Measurements from ENCODE around the gene C1QTNF6.
"Not testable (repeated sequence)": the region's sequence is repeated elsewhere in the genome, so short reads cannot be mapped to it uniquely, and the experiment has no call there.

Gene C1QTNF6

DNA sequence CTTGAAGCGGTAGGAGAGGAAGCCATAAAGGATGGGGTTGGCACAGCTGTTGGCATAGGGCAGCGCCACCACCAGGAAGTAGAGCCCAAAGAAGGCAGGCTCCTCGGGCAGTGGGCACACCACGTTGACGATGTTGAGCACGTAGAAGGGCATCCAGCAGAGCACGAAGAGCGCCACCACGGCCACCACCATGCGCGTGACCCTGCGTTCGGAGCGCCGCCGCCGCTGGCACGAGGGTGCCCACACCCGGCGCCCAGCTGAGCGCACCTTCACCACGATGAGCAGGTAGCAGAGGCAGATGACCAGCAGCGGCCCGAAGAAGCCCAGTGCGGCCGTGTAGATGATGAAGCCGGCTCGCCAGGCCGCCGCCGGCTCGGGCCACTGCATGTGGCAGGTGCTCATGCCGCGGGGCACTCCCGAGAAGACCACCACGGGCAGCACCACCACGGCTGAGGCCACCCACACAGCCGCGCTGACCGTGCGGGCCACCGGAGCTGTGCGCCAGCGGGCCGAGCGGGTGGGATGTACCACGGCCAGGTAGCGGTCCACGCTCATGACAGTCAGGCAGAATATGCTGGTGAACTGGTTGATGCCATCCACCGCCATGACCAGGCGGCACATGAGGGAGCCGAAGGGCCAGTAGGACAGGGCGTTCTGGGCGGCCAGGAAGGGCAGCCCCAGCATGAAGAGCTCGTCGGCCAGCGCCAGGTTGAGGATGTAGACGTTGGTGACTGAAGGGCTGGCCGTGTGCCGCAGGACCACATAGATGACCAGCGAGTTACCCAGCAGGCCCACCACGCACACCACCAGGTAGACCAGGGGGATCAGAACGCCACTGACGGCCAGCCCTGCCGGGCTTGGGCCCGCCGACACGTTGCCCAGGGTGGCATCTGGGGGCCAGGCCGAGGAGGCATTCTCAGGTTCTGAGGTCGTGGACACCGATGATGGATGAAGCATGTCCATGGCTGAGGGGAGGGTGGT is 19.1 kb upstream of the C1QTNF6 start:
- no peak for DNase-seq

DNA sequence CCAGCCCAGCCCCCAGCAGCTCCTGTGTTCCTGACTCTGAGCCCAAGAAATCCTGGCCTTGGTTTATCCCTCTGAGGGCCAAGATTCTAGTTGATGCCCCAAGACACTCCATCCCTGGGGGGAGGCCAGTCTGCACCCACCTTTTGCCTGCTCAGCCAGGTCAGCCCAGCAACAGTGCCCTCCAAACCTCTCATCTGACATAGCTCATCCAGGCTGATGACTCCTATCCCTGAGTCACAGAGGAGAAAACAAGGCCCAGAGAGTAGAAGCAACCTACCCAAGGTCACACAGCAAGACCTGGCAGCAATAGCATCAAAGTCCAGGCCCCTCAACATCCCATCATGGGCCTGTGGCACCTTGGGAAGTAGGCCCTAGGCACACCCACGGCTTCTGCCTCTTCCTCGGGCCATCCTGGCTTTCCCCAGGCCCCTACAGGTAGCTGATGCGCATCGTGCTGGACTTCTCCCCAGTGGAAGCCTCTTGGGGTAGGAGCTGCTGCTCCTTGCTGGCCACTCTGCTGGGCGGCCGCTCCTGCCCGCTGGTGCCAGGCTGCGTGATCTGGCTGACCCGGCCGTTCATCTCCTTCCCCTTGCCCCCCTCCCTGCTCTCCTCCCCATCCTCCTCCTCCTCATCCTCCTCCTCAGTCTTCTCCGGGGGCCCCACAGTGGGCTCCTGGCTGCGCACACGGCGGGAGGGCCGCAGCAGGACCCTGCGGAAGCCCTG is 18.2 kb upstream of the C1QTNF6 start:
- no peak for DNase-seq

DNA sequence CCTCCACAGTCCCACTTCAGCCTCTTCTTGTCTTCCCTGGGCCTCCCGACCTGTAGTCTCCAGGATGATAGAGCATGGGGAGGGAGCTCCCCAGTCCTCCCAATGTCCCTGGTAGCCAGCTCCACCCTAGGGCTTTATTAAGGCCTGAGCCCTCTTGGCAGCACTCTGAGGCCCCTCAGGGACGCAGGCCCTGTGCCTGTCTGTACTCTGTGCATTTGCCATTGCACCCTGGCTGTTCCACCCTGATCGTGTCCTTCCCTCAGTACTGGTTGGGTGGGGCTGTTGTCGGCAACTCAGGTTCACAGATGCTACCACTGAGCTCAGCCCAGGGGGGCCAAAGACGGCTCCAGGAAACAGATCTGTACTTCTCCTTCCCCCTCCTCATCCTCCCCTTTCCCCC is 17.0 kb upstream of the C1QTNF6 start:
- DNase-seq, result no peak

DNA sequence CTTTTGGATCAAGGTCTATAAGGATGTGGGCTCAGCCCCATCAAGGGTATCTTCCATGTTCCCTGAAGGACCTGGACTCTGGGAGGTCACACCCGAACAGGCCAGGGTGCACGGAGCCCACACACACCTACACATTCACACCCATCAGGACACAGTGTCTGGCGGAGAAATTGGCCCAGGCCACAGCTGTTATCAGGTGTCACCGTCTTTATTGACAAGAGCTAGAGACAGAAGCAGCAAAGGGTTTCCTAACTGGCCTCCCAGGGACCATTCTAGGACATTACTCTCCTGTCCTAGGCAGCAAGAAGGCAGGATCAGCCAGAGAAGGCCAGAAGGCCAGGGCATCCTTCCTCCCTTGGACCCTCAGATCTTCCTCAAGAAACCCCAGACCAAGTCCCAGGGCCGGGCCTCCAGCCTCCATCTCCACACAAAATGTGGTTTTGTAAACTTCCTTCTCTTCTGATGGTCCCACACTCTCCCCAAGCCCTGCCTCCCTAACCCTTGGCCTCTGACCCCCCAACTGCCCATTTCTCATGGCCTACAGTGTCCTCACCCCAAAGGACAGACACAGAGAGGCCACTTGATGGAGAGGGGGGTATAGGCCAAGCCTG is 16.1 kb upstream of the C1QTNF6 start:
- no peak for DNase-seq

DNA sequence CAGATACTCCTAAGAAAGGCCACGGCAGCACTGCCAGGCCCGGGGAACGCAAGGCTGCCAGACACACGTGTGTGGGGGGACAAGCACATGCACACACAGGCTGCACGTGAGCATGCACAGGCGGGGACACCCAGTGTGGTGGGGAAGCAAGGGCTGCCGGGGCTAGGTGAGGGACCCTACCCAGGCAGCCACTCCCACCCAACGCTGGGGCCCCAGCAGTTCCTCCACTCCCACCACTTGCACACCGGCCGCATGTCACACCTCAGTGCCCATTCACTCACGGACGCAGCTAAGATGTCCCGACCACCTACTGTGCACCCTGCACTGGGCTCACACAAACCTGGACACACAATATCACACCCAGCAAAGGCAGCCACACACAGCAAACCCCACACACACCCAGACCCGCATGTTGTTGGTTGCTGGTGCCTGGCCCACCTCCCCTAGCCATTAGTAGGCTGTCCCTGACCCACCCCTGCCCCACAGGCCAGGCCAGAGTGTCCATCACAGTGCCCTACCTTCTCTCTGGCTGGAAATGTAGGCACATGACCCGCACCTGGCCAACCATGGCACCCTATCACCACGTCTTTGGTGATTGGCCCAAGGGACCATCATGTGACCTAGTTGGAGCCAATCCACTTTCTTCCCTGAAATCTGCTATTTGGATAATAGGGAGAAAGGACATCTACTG is 15.5 kb upstream of the C1QTNF6 start:
- no peak for DNase-seq

DNA sequence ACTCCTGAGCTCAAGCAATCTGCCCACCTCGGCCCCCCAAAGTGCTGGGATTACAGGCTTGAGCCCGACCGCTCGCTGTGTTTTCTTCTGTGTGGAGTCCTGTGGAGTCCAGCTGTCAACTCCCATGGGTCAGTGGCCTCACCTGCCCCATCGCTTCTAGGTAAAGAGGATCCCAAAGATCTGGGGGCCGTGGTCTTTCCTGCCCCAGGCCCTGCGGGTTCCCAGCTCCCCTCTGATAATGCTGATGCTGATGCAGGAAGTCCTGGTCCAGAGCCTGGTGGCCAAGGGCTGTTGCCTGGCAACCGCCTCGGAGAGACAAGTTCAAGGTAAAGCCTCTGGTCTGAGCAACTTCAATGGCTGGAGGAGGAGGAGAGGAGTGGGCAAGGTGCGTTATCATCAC is 14.7 kb upstream of the C1QTNF6 start:
- no peak for DNase-seq

DNA sequence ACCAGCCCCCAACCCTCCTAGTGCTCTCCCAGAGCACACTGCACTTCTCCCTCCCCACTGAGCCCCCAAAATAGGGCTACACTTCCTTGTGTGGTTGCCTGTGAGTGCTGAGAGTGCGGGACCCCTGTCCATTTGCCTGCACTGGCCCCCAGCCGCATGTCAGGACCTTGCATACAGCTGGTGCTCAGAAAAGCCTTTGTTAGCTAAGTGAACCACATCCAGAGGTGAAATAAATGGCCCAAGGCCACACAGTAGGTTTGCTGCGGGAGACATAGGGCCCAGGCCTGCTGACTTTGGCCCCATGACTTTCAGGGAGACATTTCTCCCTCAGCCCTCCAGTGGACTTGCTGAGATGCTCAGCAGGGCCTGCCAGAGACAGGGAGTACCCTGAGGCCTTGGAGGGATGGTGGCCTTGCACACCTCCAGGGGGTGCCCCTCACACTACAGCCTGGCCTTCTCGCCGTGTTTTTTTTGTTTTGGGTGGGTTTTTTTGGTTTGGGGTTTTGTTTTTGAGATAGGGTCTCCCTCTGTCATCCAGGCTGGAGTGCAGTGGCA is 14.0 kb upstream of the C1QTNF6 start:
- no peak for DNase-seq

DNA sequence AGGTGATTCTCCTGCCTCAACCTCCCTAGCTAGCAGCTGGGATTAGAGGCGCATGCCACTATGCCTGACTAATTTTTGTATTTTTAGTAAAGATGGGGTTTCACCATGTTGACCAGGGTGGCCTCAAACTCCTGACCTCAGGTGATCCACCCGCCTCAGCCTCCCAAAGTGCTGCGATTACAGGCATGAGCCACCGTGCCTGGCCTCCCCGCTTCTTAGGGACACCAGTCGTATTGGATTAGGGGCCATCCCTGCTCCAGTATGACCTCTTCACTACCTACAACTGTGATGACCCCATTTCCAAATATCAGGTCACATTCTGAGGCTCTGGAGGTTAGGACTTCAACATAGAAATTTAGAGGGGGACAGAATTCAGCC is 13.4 kb upstream of the C1QTNF6 start:
- DNase-seq, result not testable (repeated sequence)

DNA sequence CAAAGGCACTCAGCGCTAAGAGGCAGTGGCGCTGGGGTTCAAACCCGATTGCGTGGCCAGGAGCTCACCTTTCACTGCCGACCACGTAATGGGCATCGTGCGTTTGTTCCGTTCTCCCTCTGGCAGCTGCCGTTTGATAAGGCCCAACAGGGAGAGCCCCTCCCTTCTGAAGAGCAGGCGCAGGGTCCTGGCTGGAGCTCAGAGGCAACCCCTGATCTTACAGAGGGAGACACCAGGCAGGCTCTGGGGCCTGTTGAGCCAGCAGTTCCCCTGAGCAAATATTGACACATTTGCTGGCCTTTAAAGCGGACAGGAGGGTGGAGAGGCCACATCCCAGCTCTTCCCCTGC is 11.7 kb upstream of the C1QTNF6 start:
- no peak for DNase-seq

DNA sequence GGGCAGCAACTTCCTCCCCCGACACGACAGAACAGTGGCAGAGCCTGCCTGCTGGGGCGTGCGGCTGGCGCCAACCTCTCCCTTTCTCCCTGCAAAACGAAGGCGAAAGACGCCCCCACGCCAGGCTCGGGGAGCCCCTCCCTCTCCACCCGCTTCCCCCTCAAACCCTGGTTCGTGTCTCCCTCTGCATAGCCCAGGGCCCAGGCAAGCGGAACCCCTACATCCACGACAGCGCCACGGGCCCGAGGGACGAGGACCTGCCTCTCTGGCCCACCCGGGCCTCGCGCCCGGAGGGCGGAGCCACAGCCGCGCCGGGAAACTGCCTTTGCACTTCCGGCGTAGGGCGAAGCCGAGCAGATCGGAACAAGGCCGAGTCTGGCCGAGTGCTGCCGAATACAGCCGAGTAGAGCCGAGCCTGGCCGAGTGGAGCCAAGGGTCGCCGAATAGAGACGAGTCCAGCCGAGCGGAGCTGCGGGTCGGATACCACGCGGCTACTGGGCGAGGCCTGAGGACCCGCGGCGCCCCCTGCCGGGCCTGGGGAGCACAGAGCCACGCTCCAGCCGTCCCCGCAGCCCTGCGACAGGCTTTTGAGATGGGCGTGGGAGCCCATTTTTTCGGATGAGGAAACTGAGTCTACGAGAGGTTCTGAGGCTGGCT is 11.2 kb upstream of the C1QTNF6 start:
- DNase-seq, result peak; percentile 99

DNA sequence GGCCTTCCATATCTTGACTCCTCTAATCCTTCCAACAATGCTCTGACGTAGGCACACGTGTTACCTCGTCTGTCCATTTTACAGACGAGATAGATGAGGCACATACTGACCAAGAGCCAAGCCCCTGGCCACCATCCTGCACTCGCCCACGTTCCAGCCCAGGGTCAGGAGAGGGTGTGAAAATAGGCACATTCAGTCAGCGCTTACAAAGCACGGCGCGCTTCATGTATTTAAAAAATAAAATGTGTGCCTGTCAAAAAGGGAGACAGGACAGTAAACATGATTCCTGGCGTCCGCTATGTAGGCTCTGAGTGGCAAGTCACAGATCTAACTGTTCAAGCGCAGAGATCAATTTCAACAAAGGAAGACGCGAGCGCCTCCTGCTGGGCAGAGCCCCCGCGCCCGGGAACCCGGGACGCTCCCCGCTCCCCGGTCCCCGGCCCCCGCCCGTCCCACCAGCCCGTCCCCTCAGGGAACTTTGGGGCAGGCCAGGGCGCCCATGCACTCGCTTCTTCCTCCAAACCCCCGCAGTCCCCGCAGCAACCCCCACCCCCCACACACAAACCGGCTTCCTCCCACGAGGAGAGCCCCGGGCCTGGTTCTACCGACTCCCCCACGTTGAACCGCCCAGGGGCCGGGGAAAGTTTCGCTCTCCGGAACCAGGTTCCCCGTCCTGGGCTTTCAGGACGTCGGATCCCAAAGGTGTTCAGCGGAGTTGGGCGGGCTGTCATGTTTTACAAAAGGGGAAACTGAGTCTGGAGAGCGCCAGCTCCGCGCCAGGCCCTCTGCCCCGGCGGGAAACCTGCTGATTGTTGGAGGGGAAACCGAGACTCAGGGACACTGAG is 10.4 kb upstream of the C1QTNF6 start:
- peak; percentile 89 to 91 for DNase-seq

DNA sequence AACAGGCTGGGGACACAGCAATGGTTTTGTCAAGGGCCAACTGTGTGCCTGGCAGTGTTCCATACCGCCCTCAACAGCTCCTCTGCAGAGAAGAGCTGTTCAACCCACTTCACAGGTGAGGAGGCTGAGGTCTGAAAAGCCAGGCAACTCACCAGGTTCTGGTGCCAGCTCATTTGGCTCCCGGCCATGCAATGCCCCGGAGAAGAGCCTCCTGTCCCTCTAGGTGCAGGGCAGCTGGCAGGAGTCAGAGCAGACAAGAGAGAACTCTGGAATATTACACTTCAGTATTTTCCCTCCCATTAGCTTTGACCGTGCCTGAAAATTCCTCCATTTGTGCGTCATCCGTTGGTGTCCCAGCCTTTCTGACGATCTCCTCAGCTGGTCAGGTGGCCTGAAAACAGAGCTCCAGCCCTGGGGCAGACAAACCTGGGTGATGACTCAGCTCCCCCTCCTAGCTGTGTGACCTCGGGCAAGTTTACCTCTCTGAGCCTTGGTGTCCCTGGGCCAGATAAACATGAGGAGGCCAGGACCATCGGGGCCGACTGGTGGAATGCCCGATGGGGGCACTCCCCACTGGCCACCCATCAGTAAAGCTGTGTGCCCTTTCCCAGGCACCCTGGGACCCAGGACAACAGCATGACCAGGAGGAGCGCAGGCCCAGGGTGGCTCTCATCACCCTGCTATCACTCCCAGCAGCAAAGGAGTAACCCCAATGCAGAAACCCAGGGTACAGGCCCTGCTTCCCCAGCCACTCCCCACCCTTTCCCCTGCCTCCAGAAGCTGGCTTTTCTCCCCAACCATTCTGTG is 9.6 kb upstream of the C1QTNF6 start:
- DNase-seq, result no peak

DNA sequence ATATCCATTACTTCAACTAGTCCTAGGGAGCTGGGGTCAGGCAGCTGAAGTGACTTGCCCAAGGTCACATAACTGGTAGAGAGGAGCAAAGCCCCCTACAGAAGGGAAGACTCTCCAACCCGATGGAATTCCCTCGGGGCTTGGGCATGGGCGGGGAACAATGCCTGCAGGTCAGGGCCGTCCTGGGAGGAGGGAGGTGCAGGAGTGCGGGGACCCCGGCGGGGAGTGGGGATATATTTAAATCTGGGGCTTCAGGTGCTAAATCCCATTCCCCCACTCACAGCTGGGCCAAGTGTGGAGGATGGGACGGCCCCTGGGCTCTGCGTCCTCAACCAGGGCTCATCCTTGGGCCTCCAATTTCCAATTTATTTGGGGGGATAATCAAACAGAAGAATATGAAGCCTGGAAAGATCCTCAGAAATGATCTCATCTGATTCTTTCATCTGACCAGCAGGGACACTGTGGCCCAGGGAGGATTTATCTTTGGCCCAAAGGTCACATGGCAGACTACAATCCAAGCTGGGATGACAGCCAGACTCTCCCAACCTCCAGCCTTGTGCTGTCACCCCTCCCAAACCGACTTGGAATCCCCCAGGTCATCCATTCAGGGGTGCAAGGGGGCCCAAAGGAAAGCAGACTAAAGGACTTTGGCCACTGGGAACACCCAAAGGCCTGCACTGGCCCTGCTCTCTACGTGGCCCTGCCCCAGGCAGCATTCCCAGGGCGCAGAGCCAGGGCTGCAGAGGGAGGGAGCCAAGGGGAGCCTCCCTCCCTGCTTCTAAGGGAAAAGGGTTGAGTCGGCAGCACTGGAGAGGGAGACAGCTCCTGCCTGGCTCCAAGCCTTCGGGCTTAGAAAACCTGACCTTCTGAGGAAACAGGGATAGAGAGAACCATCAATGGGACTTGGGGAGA is 8.7 kb upstream of the C1QTNF6 start:
- DNase-seq, result no peak

DNA sequence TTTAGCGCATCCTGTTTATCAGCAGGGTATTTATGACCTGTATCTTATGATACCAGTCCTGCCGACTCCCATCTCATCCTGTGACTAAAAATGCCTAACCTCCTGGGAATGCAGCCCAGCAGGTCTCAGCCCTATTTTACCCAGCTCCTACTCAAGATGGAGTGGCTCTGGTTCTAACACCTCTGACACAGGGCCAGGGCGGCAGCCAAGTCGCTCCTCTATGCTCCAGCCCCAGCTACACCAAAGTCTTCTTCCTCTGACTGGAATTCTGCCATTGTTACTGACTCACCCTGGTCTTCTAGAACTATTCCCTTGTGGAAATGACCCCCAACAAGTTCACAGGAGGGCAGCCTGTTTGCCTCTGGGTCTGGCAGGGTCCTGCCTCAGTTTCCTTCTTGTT is 7.9 kb upstream of the C1QTNF6 start:
- no peak for DNase-seq

DNA sequence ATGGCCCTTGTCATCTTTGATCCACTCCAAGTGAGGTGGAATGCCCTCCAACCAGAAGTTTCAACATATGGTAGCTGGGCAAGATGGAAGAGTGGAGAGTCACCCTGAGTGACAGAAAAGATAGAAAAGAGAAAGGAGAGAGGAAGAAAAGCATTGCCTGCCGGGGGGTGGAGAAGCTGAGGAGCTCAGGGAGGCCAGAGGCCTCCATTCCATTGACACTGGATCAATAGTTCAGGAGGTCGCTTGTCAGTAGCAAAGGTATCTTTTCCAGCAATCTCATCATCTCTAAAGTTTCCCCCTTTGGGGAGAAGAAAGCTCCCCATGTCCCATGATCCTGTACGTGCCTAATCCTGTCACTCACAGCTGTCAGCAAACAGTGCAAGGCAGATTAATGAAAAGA is 6.7 kb upstream of the C1QTNF6 start:
- DNase-seq, result no peak

DNA sequence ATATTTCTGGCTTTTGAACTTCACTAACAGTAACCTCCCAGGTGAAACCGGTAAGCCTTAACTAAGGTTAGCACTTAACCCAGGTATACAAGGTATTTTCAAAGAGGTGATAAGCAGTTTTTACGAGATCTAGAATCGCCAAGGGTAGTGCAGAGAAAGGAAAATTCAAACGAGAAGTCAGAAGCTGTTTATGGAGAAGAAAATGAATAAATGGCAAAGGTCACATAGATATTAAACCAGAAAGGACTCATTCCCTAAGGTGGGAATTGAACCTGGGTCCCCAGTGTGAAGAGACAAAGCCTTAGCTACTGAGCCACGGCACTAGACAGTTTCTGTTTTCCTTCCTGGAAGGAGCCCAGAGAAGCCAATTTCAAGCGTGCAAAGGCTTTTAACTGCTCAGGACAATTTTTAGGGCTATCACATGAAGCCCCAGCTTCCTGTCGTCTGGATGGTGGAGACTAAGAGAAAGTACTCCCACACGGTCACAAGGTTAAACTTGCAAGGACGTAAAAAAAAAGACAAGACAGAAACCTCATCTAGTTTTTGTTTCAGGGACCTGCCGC is 5.7 kb upstream of the C1QTNF6 start:
- DNase-seq, result peak; percentile 39 to 67

DNA sequence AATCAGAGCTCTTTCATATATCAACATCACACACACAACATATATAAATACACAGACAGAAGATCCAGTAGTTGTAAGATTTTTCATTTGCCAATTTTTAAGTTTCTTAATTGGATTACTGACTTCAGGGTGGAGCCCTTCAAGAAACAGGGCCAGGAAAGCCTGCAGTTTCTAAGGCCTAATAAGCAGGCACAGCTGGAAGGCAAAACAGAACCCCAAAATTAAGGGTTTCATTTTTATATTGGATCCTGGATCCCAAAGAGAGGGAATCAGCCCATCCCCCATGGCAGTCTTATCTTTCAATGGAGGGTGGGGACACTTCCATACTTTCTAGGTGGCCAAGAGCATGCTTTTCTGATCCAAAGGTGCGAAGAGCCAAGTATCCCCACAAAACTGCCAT is 4.7 kb upstream of the C1QTNF6 start:
- DNase-seq, result no peak

DNA sequence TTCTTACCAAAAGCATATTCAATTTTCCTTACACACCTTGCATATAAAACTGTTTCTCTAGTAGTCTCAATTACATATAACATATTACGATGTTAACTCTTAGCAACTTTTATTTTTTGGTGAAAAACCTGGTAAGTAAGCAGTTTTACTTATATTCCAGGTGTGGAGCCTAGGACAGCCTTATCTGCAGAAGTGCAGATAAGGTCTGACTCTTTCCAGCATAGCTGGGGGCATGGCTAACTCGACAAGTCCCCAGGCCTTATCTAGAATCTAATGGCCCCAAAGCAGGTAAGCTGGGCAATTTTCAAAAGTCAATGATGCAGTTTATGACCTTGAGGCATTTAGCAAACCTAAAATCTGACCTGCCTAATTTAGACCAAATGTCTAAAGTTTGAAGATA is 4.2 kb upstream of the C1QTNF6 start:
- DNase-seq, result no peak

DNA sequence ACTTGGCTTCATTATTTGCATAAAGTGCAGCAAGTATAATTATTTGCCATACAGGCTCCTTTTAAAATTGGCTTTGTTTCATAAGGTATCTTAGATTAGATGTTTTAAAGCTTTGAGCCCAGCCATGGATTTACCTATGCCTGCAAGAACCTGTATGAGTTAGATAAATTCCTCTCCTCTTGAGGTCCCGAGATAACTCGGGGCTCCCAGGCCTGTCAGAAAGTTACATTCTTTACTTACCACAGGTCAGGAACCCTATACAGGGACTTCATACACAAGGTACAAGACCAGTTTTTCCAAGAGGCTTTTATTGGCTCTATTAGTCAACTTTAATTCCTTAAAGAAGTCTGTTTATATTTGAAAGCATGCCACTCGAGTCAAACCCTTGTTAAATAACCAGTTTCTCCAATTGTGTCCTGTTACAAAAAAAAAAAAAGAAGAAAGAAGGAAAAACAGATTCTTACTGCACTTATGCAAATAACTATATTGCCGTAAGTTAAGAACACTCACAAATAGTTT is 2.3 kb upstream of the C1QTNF6 start:
- DNase-seq, result no peak
